Measurements from ENCODE around the gene PRKG1. TPM values are rescaled to one million over a fixed set of nuclear protein-coding genes. Genes with fewer than 3 reads are reported as not detected.

PRKG1 gene
- total and polyA plus RNA-seq, 2 of the 8 experiments (the other 6 are each of a cell fraction or from before 2014, with no cell fraction given), result 4.2 to 15.2 TPM

DNA sequence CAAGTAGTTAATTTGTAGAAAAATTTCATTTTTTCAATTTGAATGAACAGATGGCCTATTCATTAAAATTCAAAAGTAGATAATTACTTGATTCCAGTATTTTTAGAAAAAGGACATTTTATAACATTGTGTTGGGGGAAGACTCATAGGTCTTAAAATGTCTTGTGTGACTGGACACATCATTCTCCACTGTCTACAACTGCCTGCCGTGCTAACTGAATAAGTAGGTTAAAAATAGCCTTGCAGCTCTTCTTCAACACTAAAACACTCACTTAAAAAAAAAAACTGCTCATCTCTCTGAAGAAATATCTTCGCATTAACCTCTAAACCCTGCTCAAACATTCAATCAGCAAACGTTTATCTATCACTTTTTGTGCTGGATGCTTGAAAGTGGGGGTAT, 371.3 kb downstream of the PRKG1 start:
- 87 to 100% methylated on average over 1 to 3 of the region's 3 CpGs for whole genome bisulfite sequencing, 2 experiments (ENCODE audit: extremely low coverage in 1 of 2, insufficient coverage in 1 of 2, insufficient read length in 1 of 2, insufficient replicate concordance in 2 of 2, low coverage in 1 of 2, low lambda C conversion rate in 2 of 2, missing lambda C conversion rate in 1 of 2)
- TF ChIP-seq, protein P1, sequence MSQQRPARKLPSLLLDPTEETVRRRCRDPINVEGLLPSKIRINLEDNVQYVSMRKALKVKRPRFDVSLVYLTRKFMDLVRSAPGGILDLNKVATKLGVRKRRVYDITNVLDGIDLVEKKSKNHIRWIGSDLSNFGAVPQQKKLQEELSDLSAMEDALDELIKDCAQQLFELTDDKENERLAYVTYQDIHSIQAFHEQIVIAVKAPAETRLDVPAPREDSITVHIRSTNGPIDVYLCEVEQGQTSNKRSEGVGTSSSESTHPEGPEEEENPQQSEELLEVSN (IDR thresholded peaks at IDR 0.05), result no peak
- TF ChIP-seq CTBP2 (IDR thresholded peaks at IDR 0.05; ENCODE audit: borderline replicate concordance, insufficient read depth, insufficient read length, low read length), result no peak
- TF ChIP-seq, protein P2, sequence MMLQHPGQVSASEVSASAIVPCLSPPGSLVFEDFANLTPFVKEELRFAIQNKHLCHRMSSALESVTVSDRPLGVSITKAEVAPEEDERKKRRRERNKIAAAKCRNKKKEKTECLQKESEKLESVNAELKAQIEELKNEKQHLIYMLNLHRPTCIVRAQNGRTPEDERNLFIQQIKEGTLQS (IDR thresholded peaks at IDR 0.05; ENCODE audit: insufficient read depth, low read depth, low read length), result no peak
- TF ChIP-seq SP1 (IDR thresholded peaks at IDR 0.05; ENCODE audit: low read depth, low read length), result no peak
- TF ChIP-seq RXRA (IDR thresholded peaks at IDR 0.05; ENCODE audit: insufficient read depth, low read depth, low read length), result no peak
- TF ChIP-seq POLR2A (IDR thresholded peaks at IDR 0.05; ENCODE audit: control extremely low read depth in 1 of 2, low read depth in 2 of 2, low read length in 2 of 2), result no peak
- no peak for TF ChIP-seq RAD21 (IDR thresholded peaks at IDR 0.05 in 1 of 2, conservative IDR thresholded peaks at IDR 0.05 in 1 of 2; ENCODE audit: low read depth in 2 of 2, low read length in 2 of 2)
- no peak for TF ChIP-seq HDAC6 (IDR thresholded peaks at IDR 0.05; ENCODE audit: low read depth, low read length)
- TF ChIP-seq EGR1 (IDR thresholded peaks at IDR 0.05; ENCODE audit: borderline replicate concordance, low read depth, low read length), result no peak
- no peak for TF ChIP-seq YY1 (IDR thresholded peaks at IDR 0.05; ENCODE audit: low read depth, low read length)
- TF ChIP-seq TEAD4 (IDR thresholded peaks at IDR 0.05; ENCODE audit: low read depth, low read length), result no peak
- TF ChIP-seq EZH2 (IDR thresholded peaks at IDR 0.05; ENCODE audit: low read depth, low read length, severe bottlenecking), result no peak
- no peak for TF ChIP-seq SRF (IDR thresholded peaks at IDR 0.05; ENCODE audit: low read depth, low read length)
- no peak for TF ChIP-seq SIN3A (conservative IDR thresholded peaks at IDR 0.05 in 1 of 2, IDR thresholded peaks at IDR 0.05 in 1 of 2; ENCODE audit: low read depth in 1 of 2, low read length in 2 of 2)

More for the DNA sequence above, 371.3 kb downstream of the PRKG1 start:
- POLR2A ChIA-PET (ENCODE audit: partially characterized antibody), result no interaction called here
- Histone ChIP-seq H3K23me2 (ENCODE audit: low read depth, low read length) (no peaks in the 10 kb centered on the region), H3K4ac (replicated peaks; ENCODE audit: insufficient read length, low read depth, low read length) (no peak overlapping the region), H3K9ac (replicated peaks in 1 of 4; ENCODE audit: extremely low read depth in 1 of 4, low read depth in 3 of 4, low read length in 3 of 4) (no peak overlapping the region), H4K20me1 (replicated peaks in 1 of 2; ENCODE audit: control insufficient read depth in 1 of 2, insufficient read depth in 2 of 2, low read length in 2 of 2) (no peaks in the 10 kb centered on the region), H4K91ac (replicated peaks; ENCODE audit: insufficient read length, low read length) (no peak overlapping the region), H2BK15ac (ENCODE audit: low read length) (no peak overlapping the region), H3K23ac (ENCODE audit: insufficient read length) (no peak overlapping the region), H3K56ac (replicated peaks; ENCODE audit: insufficient read length, low read depth, low read length) (no peak overlapping the region), H2BK20ac (ENCODE audit: low read length) (no peak overlapping the region), H4K8ac (ENCODE audit: extremely low read depth, insufficient read depth, low read length) (no peak overlapping the region), H3K79me1 (ENCODE audit: low read depth, low read length) (no peaks in the 10 kb centered on the region), H3K4me2 (ENCODE audit: insufficient read depth in 1 of 2, low read depth in 2 of 2, low read length in 2 of 2) (no peak overlapping the region), H2AK5ac (ENCODE audit: low read depth, low read length) (no peak overlapping the region), H3K27me3 (replicated peaks in 1 of 4; ENCODE audit: control insufficient read depth in 3 of 4, extremely low read depth in 1 of 4, insufficient read depth in 3 of 4, low read length in 3 of 4) (no peaks in the 10 kb centered on the region), H3K4me3 (ENCODE audit: extremely low read depth in 1 of 4, insufficient read depth in 2 of 4, low read depth in 3 of 4, low read length in 4 of 4) (no peak overlapping the region), H4K5ac (ENCODE audit: insufficient read length, low read depth, low read length) (no peak overlapping the region), H3K27ac (ENCODE audit: low read depth, low read length) (no peak overlapping the region), H3K36me3 (ENCODE audit: control insufficient read depth in 2 of 4, insufficient read depth in 4 of 4, low read length in 3 of 4) (no peaks in the 10 kb centered on the region), H3K14ac (ENCODE audit: insufficient read length) (no peak overlapping the region), H2BK12ac (ENCODE audit: low read depth, low read length) (no peak overlapping the region), H3K9me3 (ENCODE audit: insufficient read depth in 2 of 2, low read depth in 1 of 2, low read length in 1 of 2) (no peaks in the 10 kb centered on the region), H2BK5ac (ENCODE audit: low read depth, low read length) (no peak overlapping the region), H2BK120ac (replicated peaks; ENCODE audit: low read depth, low read length) (no peak overlapping the region), H3K18ac (ENCODE audit: extremely low read depth, low read length) (no peak overlapping the region), H3K79me2 (ENCODE audit: control insufficient read depth in 1 of 2, insufficient read depth in 2 of 2, low read length in 2 of 2) (no peaks in the 10 kb centered on the region), H2AFZ (ENCODE audit: low read length) (no peak overlapping the region), H3K4me1 (replicated peaks in 1 of 4; ENCODE audit: control insufficient read depth in 3 of 4, insufficient read depth in 4 of 4, low read length in 3 of 4) (no peaks in the 10 kb centered on the region)
- no peak for FAIRE-seq
- CTCF ChIA-PET (ENCODE audit: partially characterized antibody), result no interaction called here
- no peak for DNase-seq (ENCODE audit: low read depth in 1 of 2, low spot score in 2 of 2)

Data from H1 (cell line).